ENCODE data around the gene TMEM156.

DNA sequence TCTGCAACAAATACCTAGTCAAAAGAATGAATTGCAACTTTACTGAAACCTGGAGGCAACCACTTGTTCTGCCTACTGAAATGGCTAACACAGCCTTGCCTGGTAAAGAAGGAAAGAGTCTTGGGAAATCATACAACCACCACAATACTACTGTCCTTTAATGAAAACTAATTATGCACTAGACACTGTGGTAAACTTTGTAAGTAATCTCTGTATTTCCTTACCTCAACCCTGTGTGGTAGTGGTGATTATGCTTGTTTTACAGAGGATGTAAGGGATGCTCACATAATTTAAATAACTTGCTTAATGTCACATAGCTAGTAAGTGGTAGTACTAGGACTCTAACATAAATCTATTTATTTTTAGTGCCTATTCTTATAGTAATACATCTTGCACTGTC lies 44.7 kb downstream of the TMEM156 start:
- TF ChIP-seq, protein P1, sequence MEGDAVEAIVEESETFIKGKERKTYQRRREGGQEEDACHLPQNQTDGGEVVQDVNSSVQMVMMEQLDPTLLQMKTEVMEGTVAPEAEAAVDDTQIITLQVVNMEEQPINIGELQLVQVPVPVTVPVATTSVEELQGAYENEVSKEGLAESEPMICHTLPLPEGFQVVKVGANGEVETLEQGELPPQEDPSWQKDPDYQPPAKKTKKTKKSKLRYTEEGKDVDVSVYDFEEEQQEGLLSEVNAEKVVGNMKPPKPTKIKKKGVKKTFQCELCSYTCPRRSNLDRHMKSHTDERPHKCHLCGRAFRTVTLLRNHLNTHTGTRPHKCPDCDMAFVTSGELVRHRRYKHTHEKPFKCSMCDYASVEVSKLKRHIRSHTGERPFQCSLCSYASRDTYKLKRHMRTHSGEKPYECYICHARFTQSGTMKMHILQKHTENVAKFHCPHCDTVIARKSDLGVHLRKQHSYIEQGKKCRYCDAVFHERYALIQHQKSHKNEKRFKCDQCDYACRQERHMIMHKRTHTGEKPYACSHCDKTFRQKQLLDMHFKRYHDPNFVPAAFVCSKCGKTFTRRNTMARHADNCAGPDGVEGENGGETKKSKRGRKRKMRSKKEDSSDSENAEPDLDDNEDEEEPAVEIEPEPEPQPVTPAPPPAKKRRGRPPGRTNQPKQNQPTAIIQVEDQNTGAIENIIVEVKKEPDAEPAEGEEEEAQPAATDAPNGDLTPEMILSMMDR (IDR thresholded peaks at IDR 0.05; ENCODE audit: low read depth, low read length), result no peak
- TF ChIP-seq EZH2phosphoT487 (IDR thresholded peaks at IDR 0.05; ENCODE audit: low read depth), result no peak
